Measurements from ENCODE around the gene POLDIP3.

POLDIP3 gene

DNA sequence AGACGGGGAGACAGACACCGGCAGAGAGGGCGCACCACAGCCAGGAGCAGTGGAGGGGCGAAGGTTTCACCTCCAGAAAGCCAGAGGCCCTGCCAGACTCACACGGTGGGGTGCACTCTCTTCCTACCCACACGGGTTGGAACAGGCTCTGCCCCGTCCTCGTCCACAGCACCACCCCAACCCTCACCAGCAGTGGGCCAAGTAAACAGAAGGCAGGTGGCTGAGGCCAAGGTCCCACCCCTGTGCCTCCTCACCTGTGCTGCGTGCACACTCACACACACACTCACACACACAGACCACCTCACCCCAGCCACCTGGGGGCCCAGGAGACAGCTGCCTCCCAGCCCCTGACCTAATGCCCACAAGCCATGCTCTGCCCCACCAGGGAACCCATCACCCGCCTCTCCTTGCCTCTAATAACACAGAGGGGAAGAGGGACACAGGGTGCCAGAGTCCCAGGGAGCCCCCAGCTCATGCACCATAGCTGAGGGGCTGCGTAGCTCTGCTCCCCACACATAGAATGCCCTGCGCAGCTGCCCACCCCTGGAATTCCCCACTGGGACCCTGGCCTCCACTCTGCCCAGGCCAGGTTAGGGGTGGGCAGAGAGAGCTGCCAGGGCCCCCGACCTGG, 31.4 kb upstream of the POLDIP3 start:
- H3K36me3 ChIP-seq (ENCODE audit: insufficient read depth, low read length) = no peaks in the 10 kb centered on the region
- no peak overlapping the region for H3K9ac ChIP-seq (ENCODE audit: low read depth, low read length)
- peaks cover 19% of the 10 kb centered on the region for H3K4me1 ChIP-seq (ENCODE audit: insufficient read depth, low read length)
- no peaks in the 10 kb centered on the region for H3K9me3 ChIP-seq (ENCODE audit: control insufficient read depth, insufficient read depth, low read length)

DNA sequence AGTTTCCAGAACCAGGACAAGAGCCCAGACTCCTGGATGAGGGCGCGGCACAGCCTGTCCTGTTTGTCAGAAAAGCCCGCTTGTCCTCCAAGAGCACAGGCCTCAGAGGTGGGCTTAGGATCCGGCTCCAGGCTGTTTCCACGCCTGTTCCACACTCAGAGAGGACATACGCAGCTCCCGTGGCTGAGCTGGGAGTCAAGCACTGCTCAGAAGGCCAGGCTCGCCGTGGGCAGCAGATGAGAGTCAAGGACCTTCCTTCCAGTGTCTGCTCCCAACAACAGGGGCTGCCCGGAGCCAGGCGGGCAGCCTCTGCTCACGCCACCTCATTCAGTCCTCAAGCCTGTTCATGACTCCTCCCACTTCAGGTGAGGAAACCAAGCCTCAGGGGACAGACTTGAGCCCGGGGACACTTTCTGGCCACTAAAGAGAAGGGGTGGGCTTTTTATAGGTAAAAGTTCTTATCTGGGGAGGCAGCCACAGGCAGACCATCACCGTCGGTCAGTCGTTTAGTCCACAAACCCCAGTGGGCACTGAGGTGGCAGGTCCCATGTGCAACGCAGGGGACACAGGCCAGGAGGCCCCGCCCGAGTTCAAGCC, 30.8 kb upstream of the POLDIP3 start:
- Histone ChIP-seq H3K36me3 (ENCODE audit: insufficient read depth, low read length) (no peaks in the 10 kb centered on the region), H3K9me3 (ENCODE audit: control insufficient read depth, insufficient read depth, low read length) (no peaks in the 10 kb centered on the region), H3K9ac (ENCODE audit: low read depth, low read length) (no peak overlapping the region), H3K4me1 (ENCODE audit: insufficient read depth, low read length) (peaks cover 19% of the 10 kb centered on the region)

DNA sequence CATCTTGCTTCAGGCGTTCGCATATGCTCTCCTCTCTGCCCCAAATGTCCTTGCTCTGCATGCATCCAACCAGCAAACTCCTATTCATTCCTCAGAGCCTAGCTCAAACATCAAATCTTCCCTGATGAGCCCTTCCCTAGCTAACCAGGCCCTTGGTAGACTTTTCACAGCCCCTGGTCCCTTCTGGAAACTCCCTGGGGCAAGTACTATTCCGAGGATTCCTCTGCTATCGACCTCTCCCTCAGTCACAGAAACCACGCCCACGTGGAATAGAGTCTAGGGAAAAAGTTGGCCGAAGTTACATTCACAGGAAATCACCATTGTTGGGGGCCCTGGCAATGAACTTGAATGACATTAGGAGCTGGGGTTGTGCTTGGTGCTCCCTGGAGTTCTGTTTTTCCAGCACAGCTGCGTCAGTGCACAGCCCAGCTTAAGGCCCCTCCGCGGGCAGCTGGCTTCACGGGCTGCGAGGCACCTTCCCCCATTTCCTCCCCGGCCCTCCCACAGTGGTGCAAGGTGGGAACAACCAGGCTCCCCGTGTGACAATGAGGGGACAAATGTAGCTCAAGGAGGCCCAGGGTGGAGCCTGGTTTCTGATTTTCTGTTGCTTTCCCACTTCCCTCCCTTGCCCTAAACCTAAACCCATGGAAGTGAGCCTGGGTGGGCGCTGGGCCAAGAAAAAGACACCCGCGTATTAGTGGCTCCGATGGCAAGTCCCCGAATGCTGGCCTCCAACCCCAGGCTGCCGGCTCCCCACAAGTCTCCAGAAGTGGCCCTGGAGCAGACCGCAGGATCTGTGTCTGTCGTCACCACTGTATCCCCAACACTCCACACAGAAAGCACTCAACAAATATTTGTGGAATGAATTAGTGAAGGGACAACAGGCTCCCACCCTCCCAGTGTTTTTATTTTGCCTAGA, 30.0 kb upstream of the POLDIP3 start:
- H3K36me3 ChIP-seq (ENCODE audit: insufficient read depth, low read length) = no peaks in the 10 kb centered on the region
- no peaks in the 10 kb centered on the region for H3K9me3 ChIP-seq (ENCODE audit: control insufficient read depth, insufficient read depth, low read length)
- H3K4me1 ChIP-seq (ENCODE audit: insufficient read depth, low read length) = peaks cover 19% of the 10 kb centered on the region
- no peak overlapping the region for H3K9ac ChIP-seq (ENCODE audit: low read depth, low read length)

- H3K36me3 ChIP-seq (ENCODE audit: insufficient read depth, low read length) = no peaks in the 10 kb centered on the region
- no peak overlapping the region for H3K9ac ChIP-seq (ENCODE audit: low read depth, low read length)
- no peaks in the 10 kb centered on the region for H3K9me3 ChIP-seq (ENCODE audit: control insufficient read depth, insufficient read depth, low read length)
- peaks cover 19% of the 10 kb centered on the region for H3K4me1 ChIP-seq (ENCODE audit: insufficient read depth, low read length)
These were observed 29.1 kb upstream of the POLDIP3 start for GRCh38 chr22:42643634-42644421.

- no peaks in the 10 kb centered on the region for H3K9me3 ChIP-seq (ENCODE audit: control insufficient read depth, insufficient read depth, low read length)
- H3K9ac ChIP-seq (ENCODE audit: low read depth, low read length) = no peak overlapping the region
- H3K4me1 ChIP-seq (ENCODE audit: insufficient read depth, low read length) = peaks cover 19% of the 10 kb centered on the region
- H3K36me3 ChIP-seq (ENCODE audit: insufficient read depth, low read length) = no peaks in the 10 kb centered on the region
These were observed 28.3 kb upstream of the POLDIP3 start for GRCh38 chr22:42642806-42643633.

DNA sequence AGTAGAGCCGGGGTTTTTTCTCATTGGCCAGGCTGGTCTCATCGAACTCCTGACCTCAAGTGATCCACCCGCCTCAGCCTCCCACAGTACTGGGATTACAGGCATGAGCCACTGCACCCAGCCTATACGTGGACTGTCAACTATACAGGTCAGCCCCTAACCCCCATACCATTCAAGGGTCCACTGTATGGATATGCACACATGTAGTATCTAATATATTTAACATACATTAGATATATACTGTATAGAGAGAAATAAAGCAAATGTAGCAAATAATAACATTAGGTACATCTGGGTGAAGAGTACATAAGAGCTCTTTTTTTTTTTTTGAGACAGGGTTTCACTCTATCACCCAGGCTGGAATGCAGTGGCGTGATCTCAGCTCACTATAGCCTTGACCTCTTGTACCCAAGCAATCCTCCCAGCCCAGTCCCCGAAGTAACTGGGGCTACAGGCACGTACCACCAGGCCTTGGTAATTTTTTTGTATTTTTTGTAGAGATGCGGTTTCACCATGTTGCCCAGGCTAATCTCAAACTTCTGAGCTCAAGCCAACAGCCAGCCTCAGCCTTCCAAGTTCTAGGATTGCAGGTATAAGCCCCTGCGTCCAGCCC, 27.2 kb upstream of the POLDIP3 start:
- no peaks in the 10 kb centered on the region for H3K9me3 ChIP-seq (ENCODE audit: control insufficient read depth, insufficient read depth, low read length)
- no peak overlapping the region for H3K9ac ChIP-seq (ENCODE audit: low read depth, low read length)
- H3K4me1 ChIP-seq (ENCODE audit: insufficient read depth, low read length) = peaks cover 16% of the 10 kb centered on the region
- H3K36me3 ChIP-seq (ENCODE audit: insufficient read depth, low read length) = no peaks in the 10 kb centered on the region

DNA sequence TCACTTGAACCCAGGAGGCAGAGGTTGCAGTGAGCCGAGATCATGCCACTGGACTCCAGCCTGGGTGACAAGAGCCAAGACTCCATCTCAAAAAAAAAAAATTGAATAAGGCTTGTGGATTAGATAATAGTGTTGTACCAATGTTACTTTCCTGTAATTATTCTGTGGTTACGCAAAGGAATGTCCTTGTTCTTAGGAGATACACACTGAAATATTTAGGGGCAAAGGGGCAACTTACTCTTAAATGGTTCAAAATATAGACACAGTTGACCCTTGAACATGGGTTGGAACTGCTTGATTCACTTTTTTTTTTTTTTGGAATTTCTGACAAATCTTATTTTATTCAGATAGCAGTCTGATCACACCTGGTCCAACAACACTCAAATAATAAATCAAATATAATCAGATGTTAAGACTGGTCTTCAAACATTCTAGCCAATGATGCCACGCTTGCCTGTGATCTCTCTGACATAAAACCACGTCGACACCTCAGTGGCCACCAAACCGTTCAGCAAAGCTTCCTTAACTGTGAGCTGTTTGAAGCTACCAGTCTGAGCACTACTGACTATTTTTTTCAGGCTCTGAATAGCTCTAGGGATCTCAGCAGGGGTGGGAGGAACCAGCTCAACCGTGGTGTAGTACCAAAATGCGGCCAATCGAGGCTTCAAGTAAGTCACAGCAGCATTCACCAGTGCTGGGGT, 25.0 kb upstream of the POLDIP3 start:
- peaks cover 8% of the 10 kb centered on the region for H3K4me1 ChIP-seq (ENCODE audit: insufficient read depth, low read length)
- H3K9me3 ChIP-seq (ENCODE audit: control insufficient read depth, insufficient read depth, low read length) = no peaks in the 10 kb centered on the region
- H3K9ac ChIP-seq (ENCODE audit: low read depth, low read length) = no peak overlapping the region
- no peaks in the 10 kb centered on the region for H3K36me3 ChIP-seq (ENCODE audit: insufficient read depth, low read length)

GRCh38 chr22:42637555-42637954, 22.9 kb upstream of the POLDIP3 start:
- no peaks in the 10 kb centered on the region for H3K9me3 ChIP-seq (ENCODE audit: control insufficient read depth, insufficient read depth, low read length)
- H3K9ac ChIP-seq (ENCODE audit: low read depth, low read length) = no peak overlapping the region
- no peaks in the 10 kb centered on the region; the same call in 1 of the 2 replicates for H3K36me3 ChIP-seq (ENCODE audit: insufficient read depth, low read length)
- H3K4me1 ChIP-seq (ENCODE audit: insufficient read depth, low read length) = no peaks in the 10 kb centered on the region

- Histone ChIP-seq H3K9me3 (ENCODE audit: control insufficient read depth, insufficient read depth, low read length) (no peaks in the 10 kb centered on the region), H3K4me1 (ENCODE audit: insufficient read depth, low read length) (no peaks in the 10 kb centered on the region), H3K9ac (ENCODE audit: low read depth, low read length) (no peak overlapping the region), H3K36me3 (ENCODE audit: insufficient read depth, low read length) (no peaks in the 10 kb centered on the region; the same call in 1 of the 2 replicates)
These were observed 21.8 kb upstream of the POLDIP3 start for GRCh38 chr22:42636506-42636905.

GRCh38 chr22:42635531-42635930, 20.8 kb upstream of the POLDIP3 start:
- Histone ChIP-seq H3K4me1 (ENCODE audit: insufficient read depth, low read length) (no peaks in the 10 kb centered on the region), H3K9ac (ENCODE audit: low read depth, low read length) (no peak overlapping the region), H3K9me3 (ENCODE audit: control insufficient read depth, insufficient read depth, low read length) (no peaks in the 10 kb centered on the region), H3K36me3 (ENCODE audit: insufficient read depth, low read length) (no peaks in the 10 kb centered on the region; the same call in 1 of the 2 replicates)

- Histone ChIP-seq H3K4me1 (ENCODE audit: insufficient read depth, low read length) (no peaks in the 10 kb centered on the region), H3K9ac (ENCODE audit: low read depth, low read length) (no peak overlapping the region), H3K36me3 (ENCODE audit: insufficient read depth, low read length) (no peaks in the 10 kb centered on the region; the same call in 1 of the 2 replicates), H3K9me3 (ENCODE audit: control insufficient read depth, insufficient read depth, low read length) (no peaks in the 10 kb centered on the region)
These were observed 18.3 kb upstream of the POLDIP3 start for GRCh38 chr22:42633013-42633412.

DNA sequence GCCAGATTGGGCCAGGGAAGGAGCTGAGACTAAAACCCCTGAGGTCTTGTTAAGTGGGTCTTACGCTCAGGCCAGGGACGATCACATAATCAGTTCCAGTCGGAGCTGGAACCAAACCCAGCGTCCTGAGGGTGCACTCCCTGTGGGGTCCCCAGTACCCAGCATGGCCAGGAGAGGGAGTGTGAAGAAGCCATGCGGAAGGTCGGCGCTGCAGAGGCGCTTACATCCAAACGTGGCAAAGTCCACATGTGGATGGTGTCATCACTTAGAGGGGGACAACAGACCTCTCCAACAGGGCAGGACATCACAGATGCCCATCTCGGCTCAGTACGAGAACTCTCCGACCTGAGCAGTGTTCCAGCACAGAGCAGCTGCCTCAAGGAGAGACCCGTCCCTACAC, 17.4 kb upstream of the POLDIP3 start:
- H3K4me1 ChIP-seq (ENCODE audit: insufficient read depth, low read length) = no peaks in the 10 kb centered on the region
- no peak overlapping the region for H3K9ac ChIP-seq (ENCODE audit: low read depth, low read length)
- H3K36me3 ChIP-seq (ENCODE audit: insufficient read depth, low read length) = no peaks in the 10 kb centered on the region; the same call in 1 of the 2 replicates
- H3K9me3 ChIP-seq (ENCODE audit: control insufficient read depth, insufficient read depth, low read length) = no peaks in the 10 kb centered on the region

Measured in ES-I3 (cell line).